Psoas muscle (tissue), 8 donors: ENCODE measurements around the gene WDR27. TPM values are rescaled to one million over a fixed set of nuclear protein-coding genes. Genes with fewer than 3 reads are reported as not detected.

Experiments
- ATAC-seq, 4 donors: fragments of 200-7000 bp; cut with Tn5 transposase; one replicate each; pipeline ENCODE4 v1.9.1; 2020; ENCODE audit warnings: moderate library complexity in 3 of 4, mild to moderate bottlenecking in 2 of 4
- DNase-seq, 2 donors: peaks; one replicate each; pipeline ENCODE4 v3.0.0-alpha.2; 2020
- H3K27ac ChIP-seq: fragments of 200-600 bp; one replicate; pipeline ENCODE4 v1.8.0; 2022
- H3K27me3 ChIP-seq, 3 donors: fragments of 200-600 bp in 1 of 3; one replicate each; pipeline versions ENCODE4 v1.6.1 to v1.8.0; 2013 to 2022; ENCODE audit warnings: low read length in 2 of 3, mild to moderate bottlenecking in 2 of 3, moderate library complexity in 1 of 3; ENCODE audit not compliant: insufficient read depth in 3 of 3
- H3K36me3 ChIP-seq, 2 donors: fragments of 200-600 bp in 1 of 2; one replicate each; pipeline versions ENCODE4 v1.6.1 to v1.8.0; 2013 to 2022; ENCODE audit warnings: low read depth in 1 of 2, mild to moderate bottlenecking in 1 of 2, moderate library complexity in 1 of 2; ENCODE audit not compliant: insufficient read depth in 1 of 2
- H3K4me1 ChIP-seq: fragments of 200-600 bp; one replicate; pipeline ENCODE4 v1.8.0; 2022
- H3K4me3 ChIP-seq: fragments of 200-600 bp; one replicate; pipeline ENCODE4 v1.8.0; 2022; ENCODE audit warnings: mild to moderate bottlenecking
- H3K9me3 ChIP-seq: fragments of 200-600 bp; one replicate; pipeline ENCODE4 v1.8.0; 2022
- CTCF ChIP-seq: fragments of 200-600 bp; IDR thresholded peaks from one replicate; pipeline ENCODE4 v1.8.0; 2022; ENCODE audit warnings: antibody characterized with exemption
- WGBS, 3 donors: extraction: QIAGEN DNeasy Blood & Tissue Kit; methylation state at CpG; one replicate each; pipeline versions ENCODE4 v1.1.6 to v1.1.7; 2013; 5-methylcytosine and 5-hydroxymethylcytosine counted together
- intact Hi-C, 2 donors: fragments of 100-400 bp; cut with DNase I; formaldehyde crosslinking; loops; one replicate each; pipeline versions ENCODE4 v1.11.0 to v1.14.2; 2022
- polyA plus RNA-seq, 3 donors: library from polyadenylated mRNA; stranded (reverse); fragments of 200-250 nt; gene quantifications; one replicate each; pipeline ENCODE4 v1.2.3, GENCODE V29; 2013
- total RNA-seq, 4 donors: library from RNA; stranded (reverse); fragmentation: NEBNext Ultra II Directional in 2 of 4; extraction: Animal tissue kit (Norgen Biotek cat#: 25700) in 2 of 4; gene quantifications; one replicate each; pipeline versions ENCODE4 v1.2.1 to v1.2.4, GENCODE V29; 2021 to 2023
- donor health status: healthy with polysubstance abuse.
- donor health status: DM: no; HTN: no; CAD: no; lungs with moderate emphysema.
- donor health status: Bipolar disorder and iron deficiency.
- donor health status: healthy.
- donor health status: DM: yes; HTN: yes; CAD: no.
- donor health status: DM: no; HTN: no; CAD: no.
- donor health status: DM: no; HTN: no; CAD: no.
- donor health status: DM: yes; HTN: yes; CAD: no.

Gene WDR27
- total and polyA plus RNA-seq, 7 donors: 3.1 to 14.4 (median 5.5) TPM

GRCh38 chr6:169723200-169723909 lies 21.5 kb upstream of the WDR27 start:
- Histone ChIP-seq H3K27ac (peak overlapping the region; percentile 86), H3K36me3 (peaks cover 0 to 6% of the 10 kb centered on the region in 2 donors), H3K4me3 (peak overlapping the region; percentile 74), H3K27me3 (no peaks in the 10 kb centered on the region), H3K4me1 (peaks cover 31% of the 10 kb centered on the region), H3K9me3 (no peaks in the 10 kb centered on the region)
- 0 to 3% (median 1%) methylated on average over 32 to 70 of the region's 70 CpGs for WGBS, 3 donors
- intact Hi-C loops: loop anchor here (2.0 to 10.0 kb wide), 2 partner anchors 21 to 831 kb away; partner anchors contain the start of genes C6orf120 (in 2 of the 2), WDR27 (in 2 of the 2), PSMB1 (in 1 of the 2) and TBP (in 1 of the 2)
- ATAC-seq (peak; percentile 75 to 83 (median 76)), DNase-seq (peak; percentile 87 to 91)
- TF ChIP-seq CTCF: peak; percentile 1

GRCh38 chr6:169722362-169723199 lies 20.8 kb upstream of the WDR27 start:
- Histone ChIP-seq H3K27ac (peak overlapping the region; percentile 86), H3K27me3 (no peaks in the 10 kb centered on the region), H3K36me3 (peaks cover 0 to 8% of the 10 kb centered on the region in 2 donors), H3K9me3 (no peaks in the 10 kb centered on the region), H3K4me3 (peak overlapping the region; percentile 74), H3K4me1 (peaks cover 31% of the 10 kb centered on the region)
- 3 to 7% (median 3%) methylated on average over 22 of the region's 22 CpGs for WGBS, 3 donors
- intact Hi-C loops: loop anchor here (2.0 to 10.0 kb wide), 2 partner anchors 20 to 832 kb away; partner anchors contain the start of genes C6orf120 (in 2 of the 2), WDR27 (in 2 of the 2), PSMB1 (in 1 of the 2) and TBP (in 1 of the 2)
- TF ChIP-seq CTCF: peak; percentile 2
- DNase-seq: peak; percentile 33 to 63
- peak; percentile 49 to 69 (median 60) for ATAC-seq

- Histone ChIP-seq H3K4me3 (no peak overlapping the region), H3K27me3 (no peaks in the 10 kb centered on the region), H3K27ac (no peak overlapping the region), H3K4me1 (peaks cover 31% of the 10 kb centered on the region), H3K36me3 (peaks cover 0 to 30% of the 10 kb centered on the region in 2 donors), H3K9me3 (no peaks in the 10 kb centered on the region)
- intact Hi-C loops: loop anchor here in 1 of 2 donors (10.0 kb wide), 1 partner anchor 834 kb away; the partner anchor contains the start of genes PSMB1 and TBP
- 86 to 97% (median 92%) methylated on average over 3 of the region's 3 CpGs for WGBS, 3 donors
- DNase-seq: no peak
- TF ChIP-seq CTCF: peak; percentile 6
- no peak for ATAC-seq
Observed at GRCh38 chr6:169720207-169720855, 18.5 kb upstream of the WDR27 start.

GRCh38 chr6:169719117-169719516 lies 17.3 kb upstream of the WDR27 start:
- intact Hi-C loops: no loop called here
- DNase-seq: no peak
- TF ChIP-seq CTCF: no peak
- H3K4me1 ChIP-seq: peaks cover 31% of the 10 kb centered on the region
- peaks cover 0 to 42% of the 10 kb centered on the region in 2 donors for H3K36me3 ChIP-seq
- H3K9me3 ChIP-seq: no peaks in the 10 kb centered on the region
- H3K4me3 ChIP-seq: no peak overlapping the region
- 84 to 89% (median 86%) methylated on average over 4 of the region's 4 CpGs for WGBS, 3 donors
- H3K27ac ChIP-seq: no peak overlapping the region
- ATAC-seq: no peak
- H3K27me3 ChIP-seq: no peaks in the 10 kb centered on the region
